Inferior parietal cortex (tissue), 1 donor: ENCODE measurements around the gene CUL1.

Experiments used
- DNase-seq: peaks from one replicate; pipeline ENCODE4 v3.0.0-alpha.2; 2016; ENCODE audit errors: extremely low spot score

Gene CUL1

GRCh38 chr7:148718431-148718830 is 19.7 kb downstream of the CUL1 start:
- DNase-seq = no peak

DNA sequence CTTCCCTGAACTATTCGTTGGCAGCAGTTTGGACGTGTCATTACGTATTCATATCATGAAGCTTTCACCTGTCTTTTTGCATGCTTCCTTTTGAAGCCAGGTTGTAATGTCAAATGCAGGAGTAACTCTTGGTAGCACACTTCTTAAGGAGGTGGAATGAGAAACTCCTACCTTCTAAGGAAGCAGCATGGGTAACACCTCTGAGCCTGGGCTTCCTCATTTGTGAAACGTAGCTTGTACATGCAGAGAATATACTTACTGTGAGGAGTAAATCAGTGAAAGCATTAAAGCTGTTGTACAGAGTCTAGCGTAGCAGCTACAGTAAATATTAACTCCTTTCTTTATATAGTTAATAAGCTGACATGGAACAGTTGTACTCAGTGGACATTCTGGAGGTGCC is 21.1 kb downstream of the CUL1 start:
- DNase-seq = no peak

DNA sequence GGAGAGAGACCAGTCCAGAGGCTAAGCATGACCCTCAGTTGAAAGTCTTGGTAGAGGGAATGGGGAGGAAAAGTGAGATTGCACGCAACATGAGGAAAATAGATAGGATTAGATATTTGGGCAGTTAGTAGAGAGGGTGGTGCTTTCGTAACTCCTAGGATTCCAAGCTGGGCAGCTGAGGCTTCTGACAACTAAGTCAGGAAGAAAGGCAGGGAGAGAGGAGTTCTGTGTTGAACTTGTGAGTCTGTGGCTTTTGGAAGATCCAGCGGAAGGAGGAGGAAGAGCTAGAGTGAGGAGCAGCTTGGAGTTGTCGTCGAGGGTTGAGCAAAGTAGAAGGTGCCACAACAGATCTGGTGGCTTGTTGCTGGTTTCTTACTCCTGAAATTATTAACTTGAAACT is 21.8 kb downstream of the CUL1 start:
- no peak for DNase-seq

DNA sequence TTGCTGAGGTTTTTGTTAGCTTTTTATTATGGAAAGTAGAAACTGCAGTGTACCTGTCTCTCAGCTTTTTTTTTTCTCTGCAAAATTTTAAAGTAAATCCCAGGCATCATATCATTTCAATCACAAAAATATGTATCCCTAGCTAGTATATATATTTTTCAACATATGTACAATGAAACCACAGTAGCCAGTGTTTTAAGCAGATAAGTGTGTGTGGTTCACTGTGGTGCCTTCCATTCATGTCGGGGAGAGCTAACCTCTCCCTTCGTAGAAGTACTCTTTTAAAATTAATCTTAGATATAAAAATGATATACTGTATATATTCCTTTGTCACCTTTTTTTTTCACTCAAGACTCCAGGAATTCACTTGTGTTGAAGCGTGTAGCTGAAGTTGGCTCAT is 22.7 kb downstream of the CUL1 start:
- no peak for DNase-seq

- DNase-seq = no peak
Measured at GRCh38 chr7:148722340-148723165, 23.9 kb downstream of the CUL1 start.

DNA sequence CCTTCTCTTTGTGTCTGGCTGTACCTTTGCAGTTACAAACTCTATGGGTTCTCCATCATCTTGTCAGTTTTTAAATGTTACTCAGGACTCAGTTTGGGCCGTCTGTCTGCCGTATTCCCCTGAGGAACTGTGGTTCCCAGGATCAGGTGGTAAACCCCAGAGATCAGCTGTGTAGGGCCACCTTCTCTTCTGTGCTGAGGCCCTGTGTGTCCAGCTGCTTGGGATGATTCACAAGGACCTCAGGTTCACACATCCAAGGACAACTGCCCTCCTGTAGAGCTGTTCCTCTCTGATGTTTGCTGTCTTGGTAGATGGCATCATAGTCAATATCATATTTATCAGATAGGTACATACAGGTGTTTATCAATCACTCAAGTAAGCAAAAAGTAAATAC is 24.5 kb downstream of the CUL1 start:
- no peak for DNase-seq

- no peak for DNase-seq
Measured at GRCh38 chr7:148723846-148724245, 25.1 kb downstream of the CUL1 start.

- no peak for DNase-seq
Measured at GRCh38 chr7:148726385-148726784, 27.7 kb downstream of the CUL1 start.

DNA sequence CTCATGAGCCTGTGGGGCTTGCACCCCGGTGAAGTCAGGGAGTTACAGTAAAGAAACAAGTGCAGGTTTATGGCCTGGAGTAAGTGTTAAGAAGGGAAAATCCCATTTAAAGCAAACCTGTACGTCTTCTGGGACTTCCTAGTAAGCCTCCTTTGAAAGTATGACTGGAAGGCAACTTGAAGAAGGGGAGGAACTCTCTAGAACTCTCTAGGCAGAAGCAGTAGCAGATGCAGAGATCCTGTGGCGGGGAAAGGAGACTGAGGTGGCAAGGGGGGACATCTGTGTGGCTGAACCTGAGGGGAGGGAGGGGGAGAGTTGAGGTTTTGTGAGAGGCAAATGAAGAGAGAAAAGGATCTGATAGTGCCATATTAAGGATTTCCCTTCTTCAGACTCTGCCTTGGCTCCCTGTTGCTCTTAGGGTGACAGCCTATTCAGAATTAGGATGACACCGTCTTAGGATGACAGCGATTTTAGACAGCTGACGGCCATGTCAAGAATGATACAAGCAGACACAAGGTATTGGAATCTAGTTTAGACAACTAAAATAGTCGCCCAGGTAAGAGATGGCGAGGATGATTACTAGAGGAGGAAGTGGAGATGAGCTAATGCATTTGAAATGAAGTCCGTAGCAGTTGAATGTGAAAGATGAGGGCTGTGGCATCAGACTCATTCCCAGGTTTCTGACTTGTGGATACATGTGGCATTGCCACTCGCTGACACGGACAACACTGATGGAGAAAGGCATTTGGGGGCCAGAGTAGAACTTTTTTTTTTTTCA is 29.0 kb downstream of the CUL1 start:
- DNase-seq = no peak

DNA sequence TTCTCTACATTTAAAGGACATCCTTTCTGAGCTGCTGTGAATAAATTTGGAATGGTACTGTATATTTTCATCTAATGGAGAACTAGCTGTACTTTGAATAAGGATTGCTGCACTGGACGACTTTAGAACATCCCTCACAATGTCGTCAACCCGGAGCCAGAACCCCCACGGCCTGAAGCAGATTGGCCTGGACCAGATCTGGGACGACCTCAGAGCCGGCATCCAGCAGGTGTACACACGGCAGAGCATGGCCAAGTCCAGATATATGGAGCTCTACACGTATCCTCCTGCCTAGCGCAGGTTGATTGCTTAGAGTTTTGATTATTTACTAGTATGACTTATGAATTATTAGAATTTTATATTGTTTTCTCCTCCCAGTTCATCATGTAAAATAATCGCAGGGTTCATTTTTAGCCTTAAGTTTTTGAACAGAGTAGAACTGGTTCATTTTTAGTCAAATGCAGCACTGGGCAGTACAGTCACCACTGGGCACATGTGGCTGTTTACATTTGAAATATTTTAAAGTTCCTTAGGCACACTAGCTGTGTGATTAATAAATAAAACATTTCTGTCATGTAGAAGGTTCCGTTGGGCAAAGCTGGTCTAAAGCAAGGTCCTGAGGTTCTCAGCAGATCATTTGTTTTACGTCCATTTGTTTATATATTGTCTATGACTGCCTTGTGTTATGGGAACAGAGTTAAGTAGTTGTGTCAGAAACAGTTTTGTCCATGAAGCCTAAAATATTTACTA is 31.5 kb downstream of the CUL1 start:
- DNase-seq = no peak

DNA sequence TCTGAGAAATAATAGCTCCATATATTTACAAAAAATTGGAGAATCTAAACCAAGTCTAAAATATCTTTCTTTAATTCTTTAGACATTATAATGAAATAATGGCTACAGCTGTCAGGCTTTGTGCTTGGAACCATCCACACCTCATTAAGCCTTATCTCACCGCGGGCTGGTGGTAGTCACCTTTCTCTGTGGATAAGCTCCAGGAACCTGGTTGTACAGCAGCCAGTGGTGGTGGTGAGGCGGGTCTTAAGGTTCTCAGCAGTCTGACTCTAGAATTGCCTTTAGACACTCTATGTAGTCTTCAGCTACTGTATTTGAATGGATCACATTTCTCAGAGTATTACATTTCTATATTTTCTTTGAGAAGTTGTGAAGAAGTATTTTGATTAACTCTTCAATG is 34.2 kb downstream of the CUL1 start:
- no peak for DNase-seq

DNA sequence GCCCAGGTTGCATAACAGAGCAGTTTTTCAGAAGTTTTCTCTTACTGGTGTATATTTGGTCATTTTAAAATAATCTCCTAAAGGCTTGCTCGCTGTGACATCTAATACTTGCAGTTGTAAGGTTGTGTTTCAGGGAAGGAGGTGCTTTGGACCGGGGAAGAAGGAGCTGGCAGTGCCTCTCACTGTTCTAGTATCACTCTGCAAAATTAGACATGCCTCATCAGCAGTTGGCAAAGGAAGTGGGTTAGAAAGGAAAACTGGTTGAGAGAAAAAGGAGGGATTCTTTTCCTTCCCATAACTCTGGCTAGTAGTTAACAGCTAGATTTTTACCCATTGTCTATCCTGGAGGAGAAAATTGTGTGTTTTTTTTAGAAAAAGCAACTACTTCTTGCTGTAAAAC is 34.8 kb downstream of the CUL1 start:
- peak; percentile 16 for DNase-seq

DNA sequence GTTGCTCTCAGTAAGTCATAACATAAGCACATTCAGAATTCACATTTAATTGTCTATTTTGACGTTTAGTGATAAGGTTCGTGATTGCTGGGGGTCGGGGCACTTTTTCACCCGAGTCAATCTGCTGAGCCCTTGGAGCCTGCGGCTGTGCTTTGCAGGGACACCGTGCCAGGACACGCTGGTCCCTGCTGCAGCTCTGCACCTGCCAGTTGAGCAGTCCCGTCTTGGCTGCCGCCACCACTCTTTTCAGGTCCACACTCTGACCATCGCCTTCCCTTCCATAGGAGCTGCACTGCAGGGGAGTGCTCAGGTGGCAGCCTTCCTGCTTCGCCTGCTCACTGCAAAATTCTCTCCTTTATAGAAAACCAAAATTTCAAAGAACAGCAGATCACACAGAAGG is 36.4 kb downstream of the CUL1 start:
- DNase-seq = no peak

DNA sequence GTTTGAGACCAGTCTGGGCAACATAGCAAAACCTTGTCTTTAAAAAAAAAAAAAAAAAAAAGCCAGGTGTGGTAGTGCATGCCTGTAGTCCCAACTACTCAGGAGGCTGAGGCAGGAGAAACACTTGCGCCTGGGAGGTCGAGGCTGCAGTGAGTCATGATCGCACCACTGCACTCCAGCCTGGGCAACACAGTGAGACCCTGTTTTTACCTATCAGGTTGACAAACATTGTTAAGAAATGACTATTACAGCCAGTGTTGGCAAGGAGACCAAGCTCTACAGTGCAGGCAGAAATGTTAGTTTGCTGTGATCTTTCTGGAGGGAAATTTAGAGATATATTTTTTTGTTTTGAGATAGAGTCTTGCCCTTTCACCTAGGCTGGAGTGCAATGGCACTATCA is 37.3 kb downstream of the CUL1 start:
- no peak for DNase-seq

GRCh38 chr7:148738737-148739535 is 40.2 kb downstream of the CUL1 start:
- peak; percentile 27 for DNase-seq

DNA sequence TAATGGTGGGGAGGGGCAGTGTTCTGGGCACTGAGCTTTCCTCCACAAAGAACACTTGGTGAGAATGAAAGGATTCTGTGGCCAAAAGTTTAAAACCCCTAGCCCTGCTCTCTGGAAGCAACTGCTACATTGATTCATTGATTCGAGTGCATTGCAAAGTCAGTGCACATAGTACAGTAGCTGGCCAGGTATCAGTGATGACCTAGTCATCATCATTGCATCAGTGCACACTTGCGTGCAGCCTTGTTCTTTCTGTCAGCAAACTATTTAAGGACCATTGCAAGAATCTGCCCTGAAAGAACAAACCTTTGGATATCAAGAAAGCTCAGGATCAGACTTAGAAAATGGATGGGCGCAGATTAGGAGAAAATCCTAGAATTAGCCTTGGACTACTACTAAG is 47.4 kb downstream of the CUL1 start:
- no peak for DNase-seq

DNA sequence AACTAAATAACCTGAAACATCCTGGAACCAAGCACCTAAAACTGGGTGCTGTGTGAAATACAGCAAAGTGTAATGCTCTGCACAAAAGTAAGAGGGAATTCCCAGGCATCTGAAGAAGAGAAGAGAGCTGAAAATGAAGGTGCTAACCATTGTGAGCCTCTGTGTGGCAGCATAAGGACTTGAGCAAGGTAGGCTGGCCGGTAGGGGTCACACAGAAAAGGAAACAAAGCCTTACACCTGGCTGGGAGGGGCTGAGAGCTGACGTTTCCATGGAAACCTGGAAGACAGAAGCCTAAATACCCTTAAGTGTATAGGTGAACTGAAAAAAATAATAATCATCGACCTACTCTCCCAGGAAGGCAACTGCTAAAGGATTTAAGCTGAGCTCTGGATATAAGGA is 48.6 kb downstream of the CUL1 start:
- DNase-seq = no peak

GRCh38 chr7:148750442-148751355 is 52.0 kb downstream of the CUL1 start:
- no peak for DNase-seq

DNA sequence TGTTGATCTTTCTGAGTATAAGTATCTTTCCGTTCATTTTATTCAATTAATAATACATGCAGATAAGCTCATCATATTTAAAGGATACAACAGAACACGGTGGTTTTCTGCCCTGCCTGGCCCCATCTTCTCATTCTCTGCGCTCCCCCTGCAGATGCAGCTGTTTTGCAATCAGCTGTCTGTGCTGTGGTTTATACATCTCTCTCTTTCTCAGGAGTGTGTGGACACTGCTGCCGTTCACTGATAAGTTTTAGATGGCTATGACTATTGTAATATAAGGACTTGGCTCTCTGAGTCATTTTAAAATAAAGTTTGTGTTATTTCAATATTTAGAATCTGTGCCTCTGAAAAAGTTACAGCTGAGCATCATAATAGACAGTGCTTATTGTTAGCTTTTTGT is 54.5 kb downstream of the CUL1 start:
- DNase-seq = no peak

DNA sequence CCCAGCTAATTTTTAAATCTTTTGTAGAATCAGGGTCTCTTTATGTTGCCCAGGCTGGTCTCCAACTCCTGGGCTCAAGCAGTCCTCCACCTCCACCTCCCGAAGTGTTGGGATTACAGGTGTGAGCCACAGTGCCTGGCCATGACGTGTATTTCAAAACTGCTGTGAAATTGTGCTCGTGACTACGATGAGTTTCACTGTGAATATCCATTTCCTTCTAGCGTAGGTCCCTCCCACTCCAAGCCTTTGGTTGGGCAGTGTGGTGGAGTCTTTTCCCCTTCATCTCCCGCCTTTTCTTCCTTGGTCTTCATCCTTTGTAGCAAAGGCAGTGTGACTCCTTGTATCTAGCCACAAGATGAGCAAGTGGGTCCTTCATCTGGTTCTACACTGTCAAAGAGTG is 56.2 kb downstream of the CUL1 start:
- no peak for DNase-seq
